Measurements from ENCODE around the gene B3GAT1.

Gene B3GAT1

GRCh38 chr11:134333946-134334345 lies 78.1 kb downstream of the B3GAT1 start:
- no peak for DNase-seq (ENCODE audit: low read depth in 2 of 2)

GRCh38 chr11:134333312-134333711 lies 78.7 kb downstream of the B3GAT1 start:
- DNase-seq (ENCODE audit: low read depth in 2 of 2): no peak

GRCh38 chr11:134332782-134333181 lies 79.3 kb downstream of the B3GAT1 start:
- DNase-seq (ENCODE audit: low read depth in 2 of 2): no peak

GRCh38 chr11:134332189-134332631 lies 79.8 kb downstream of the B3GAT1 start:
- DNase-seq (ENCODE audit: low read depth in 2 of 2): peak in 1 of 2 donors; percentile 7

GRCh38 chr11:134331354-134332188 lies 80.5 kb downstream of the B3GAT1 start, which contains the start of gene GLB1L2:
Gene GLB1L2 (plus strand): TSS chr11:134331988. CDS start chr11:134332062, 74 bp downstream.
- DNase-seq (ENCODE audit: low read depth in 2 of 2): peak; percentile 54 to 76

GRCh38 chr11:134330611-134331353 lies 81.3 kb downstream of the B3GAT1 start:
- no peak for DNase-seq (ENCODE audit: low read depth in 2 of 2)

Data from stimulated activated CD4-positive, alpha-beta T cell treated with anti-CD3 and anti-CD28 coated beads, Interleukin-15, amount 100 ng/mL, for 48 hours (primary cell).